Right atrium auricular region (tissue), 2 donors: ENCODE results near the gene HID1. TPM values are rescaled to one million over a fixed set of nuclear protein-coding genes. Genes with fewer than 3 reads are reported as not detected.
A peak's percentile ranks its signal among the peaks of the same experiment; 100 is the strongest.
"Not testable (repeated sequence)": the region's sequence is repeated elsewhere in the genome, so short reads cannot be mapped to it uniquely, and the experiment has no call there.

Experiments used
- DNase-seq: peaks from one replicate; pipeline ENCODE4 v3.0.0-alpha.2; 2019; ENCODE audit warnings: low spot score
- H3K27ac ChIP-seq, 2 donors: fragments of 200-600 bp; sonication (generic); 1 replicate in 1 of 2; 2 replicates in 1 of 2; pipeline ENCODE4 v1.5.1; 2016 to 2019
- H3K27me3 ChIP-seq, 2 donors: fragments of 200-600 bp; sonication (generic); one replicate each; pipeline versions ENCODE4 v1.5.1 to v1.6.0; 2017 to 2019
- H3K36me3 ChIP-seq: fragments of 200-600 bp; sonication (generic); one replicate; pipeline ENCODE4 v1.5.1; 2016
- H3K4me1 ChIP-seq, 2 donors: fragments of 200-600 bp; sonication (generic); one replicate each; pipeline versions ENCODE4 v1.5.1 to v1.6.0; 2017 to 2019
- H3K4me3 ChIP-seq, 2 donors: fragments of 200-600 bp; sonication (generic); 1 replicate in 1 of 2; 2 replicates in 1 of 2; pipeline ENCODE4 v1.5.1; 2017 to 2019; ENCODE audit warnings: mild to moderate bottlenecking in 1 of 2, moderate library complexity in 1 of 2
- H3K9me3 ChIP-seq, 2 donors: fragments of 200-600 bp; sonication (generic); one replicate each; pipeline ENCODE4 v1.5.1; 2019
- total RNA-seq, 2 donors: library from RNA; depleted of rRNA; stranded (reverse); fragments of >200 nt; gene quantifications; one replicate each; pipeline ENCODE4 v1.1.0, GENCODE V29; 2016
- TF ChIP-seq, protein P1 (sequence below), 2 donors: fragments of 200-600 bp; sonication (generic); IDR thresholded peaks; one replicate each; pipeline ENCODE4 v1.5.1; 2019; ENCODE audit warnings: antibody characterized with exemption in 2 of 2

The HID1 gene
- total RNA-seq, 2 donors from 2014 or later, result 10.6 to 11.7 TPM

GRCh38 chr17:74986206-74986576 is 13.6 kb upstream of the HID1 start:
- H3K36me3 ChIP-seq, result no peaks in the 10 kb centered on the region
- no peaks in the 10 kb centered on the region for H3K9me3 ChIP-seq
- H3K27ac ChIP-seq, result no peak overlapping the region
- no peak for DNase-seq
- no peak overlapping the region for H3K4me3 ChIP-seq
- H3K27me3 ChIP-seq, result no peaks in the 10 kb centered on the region
- peaks cover 0 to 45% of the 10 kb centered on the region in 2 donors for H3K4me1 ChIP-seq
- TF ChIP-seq, protein P1, sequence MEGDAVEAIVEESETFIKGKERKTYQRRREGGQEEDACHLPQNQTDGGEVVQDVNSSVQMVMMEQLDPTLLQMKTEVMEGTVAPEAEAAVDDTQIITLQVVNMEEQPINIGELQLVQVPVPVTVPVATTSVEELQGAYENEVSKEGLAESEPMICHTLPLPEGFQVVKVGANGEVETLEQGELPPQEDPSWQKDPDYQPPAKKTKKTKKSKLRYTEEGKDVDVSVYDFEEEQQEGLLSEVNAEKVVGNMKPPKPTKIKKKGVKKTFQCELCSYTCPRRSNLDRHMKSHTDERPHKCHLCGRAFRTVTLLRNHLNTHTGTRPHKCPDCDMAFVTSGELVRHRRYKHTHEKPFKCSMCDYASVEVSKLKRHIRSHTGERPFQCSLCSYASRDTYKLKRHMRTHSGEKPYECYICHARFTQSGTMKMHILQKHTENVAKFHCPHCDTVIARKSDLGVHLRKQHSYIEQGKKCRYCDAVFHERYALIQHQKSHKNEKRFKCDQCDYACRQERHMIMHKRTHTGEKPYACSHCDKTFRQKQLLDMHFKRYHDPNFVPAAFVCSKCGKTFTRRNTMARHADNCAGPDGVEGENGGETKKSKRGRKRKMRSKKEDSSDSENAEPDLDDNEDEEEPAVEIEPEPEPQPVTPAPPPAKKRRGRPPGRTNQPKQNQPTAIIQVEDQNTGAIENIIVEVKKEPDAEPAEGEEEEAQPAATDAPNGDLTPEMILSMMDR (IDR thresholded peaks at IDR 0.05), result no peak

DNA sequence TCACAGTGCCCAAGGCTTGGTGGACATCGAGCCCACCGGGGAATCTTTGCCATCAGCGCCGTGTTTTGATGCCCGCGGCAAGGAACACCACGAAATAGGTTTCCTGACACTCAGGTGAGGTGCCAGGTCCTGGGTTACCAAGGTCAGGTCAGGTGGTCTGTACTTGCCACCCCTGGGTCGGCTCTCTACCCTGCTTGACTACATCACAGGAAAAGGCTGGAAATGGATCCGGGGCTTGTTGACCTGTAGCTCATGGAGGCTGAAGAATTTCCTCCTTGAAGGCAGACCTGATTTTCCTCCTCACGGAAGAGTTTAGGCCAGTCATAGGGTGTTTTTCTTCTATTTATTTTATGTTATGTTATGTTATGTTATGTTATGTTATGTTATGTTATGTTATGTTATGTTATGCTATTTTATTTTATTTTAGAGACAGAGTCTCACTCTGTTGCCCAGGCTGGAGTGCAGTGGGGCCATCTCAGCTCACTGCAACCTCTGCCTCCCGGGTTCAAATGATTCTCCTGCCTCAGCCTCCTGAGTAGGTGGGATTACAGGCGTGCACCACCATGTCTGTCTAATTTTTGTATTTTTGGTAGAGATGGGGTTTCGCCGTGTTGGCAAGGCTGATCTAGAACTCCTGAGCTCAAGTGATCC is 10.2 kb upstream of the HID1 start:
- not testable (repeated sequence) for H3K36me3 ChIP-seq, H3K27me3 ChIP-seq, DNase-seq, H3K9me3 ChIP-seq
- Histone ChIP-seq H3K4me1 (peaks cover 0 to 22% of the 10 kb centered on the region in 2 donors), H3K27ac (peak overlapping the region; percentile 79 to 92), H3K4me3 (peak overlapping the region; percentile 50 to 69)

DNA sequence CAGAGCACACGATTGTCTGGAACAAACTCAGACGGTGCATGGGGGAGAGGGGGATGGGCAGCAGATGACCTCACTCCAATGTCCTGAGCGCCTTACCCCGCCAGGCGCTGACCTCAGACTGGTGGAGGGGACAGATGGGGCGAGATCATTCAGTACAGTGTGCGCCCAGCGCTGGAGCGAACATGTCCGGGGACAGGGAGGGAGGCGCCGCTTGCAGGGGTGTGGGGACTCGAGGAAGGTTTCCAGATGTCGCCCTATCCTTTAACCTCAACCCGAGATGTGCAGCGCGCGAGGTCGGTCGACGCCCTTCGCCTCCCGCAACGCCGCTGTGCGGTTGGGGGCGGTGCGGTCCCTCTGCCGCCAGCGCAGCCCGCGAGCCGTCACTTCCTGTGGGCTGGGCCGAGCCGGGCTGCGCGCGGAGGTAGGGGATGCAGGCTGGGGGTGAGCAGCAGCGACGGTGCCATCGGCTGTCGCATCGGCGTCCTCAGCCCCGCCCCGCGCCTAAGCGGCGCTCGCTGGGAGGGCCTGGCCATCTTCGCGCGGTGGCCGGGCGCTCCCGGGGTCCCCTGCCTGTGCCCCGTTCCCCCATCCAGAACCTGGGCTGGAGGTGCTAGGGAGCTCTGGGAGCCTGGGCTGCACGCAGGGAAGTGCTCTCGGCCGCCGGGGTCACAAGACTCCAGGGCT is 9.6 kb upstream of the HID1 start:
- peak; percentile 78 for DNase-seq
- peak overlapping the region; percentile 79 to 92 for H3K27ac ChIP-seq
- H3K4me3 ChIP-seq, result peak overlapping the region; percentile 50 to 69
- no peaks in the 10 kb centered on the region for H3K36me3 ChIP-seq
- H3K9me3 ChIP-seq, result no peaks in the 10 kb centered on the region
- TF ChIP-seq, protein P1 (IDR thresholded peaks at IDR 0.05), result peak in 1 of 2 donors; percentile 38
- H3K27me3 ChIP-seq, result no peaks in the 10 kb centered on the region
- H3K4me1 ChIP-seq, result peaks cover 0 to 21% of the 10 kb centered on the region in 2 donors

DNA sequence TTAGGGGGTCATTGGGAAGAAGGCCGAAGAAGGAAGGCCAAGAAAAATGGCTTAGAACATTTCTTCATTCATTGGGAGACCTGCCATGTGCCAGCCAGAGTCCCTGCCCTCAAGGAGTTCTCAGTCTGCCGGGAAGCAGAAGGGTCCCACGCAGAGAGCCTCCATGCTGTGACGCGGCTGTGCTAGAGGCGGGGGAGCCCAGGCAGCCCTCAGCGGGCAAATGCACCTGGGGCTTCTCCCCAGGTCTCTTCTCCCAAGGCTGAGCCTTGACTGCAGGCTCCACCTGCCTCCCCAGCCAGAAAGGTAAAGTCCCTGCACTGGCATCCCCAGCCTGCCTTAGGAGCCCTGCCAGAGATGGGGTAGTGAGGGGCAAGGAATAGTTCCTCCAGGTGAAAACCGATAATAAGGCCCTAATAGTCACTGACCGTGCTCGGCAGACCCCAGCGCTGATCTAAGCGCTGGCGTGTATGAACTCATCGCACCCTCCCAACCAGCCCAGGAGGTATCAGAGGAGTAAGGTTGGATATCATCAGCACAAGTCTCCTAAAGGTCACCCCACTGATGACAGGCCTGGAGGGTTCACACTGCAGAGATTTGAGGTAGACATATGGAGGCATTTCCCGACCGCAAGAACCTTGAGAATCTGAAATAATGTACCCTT is 8.9 kb upstream of the HID1 start:
- Histone ChIP-seq H3K9me3 (no peaks in the 10 kb centered on the region), H3K27ac (peak overlapping the region; percentile 79 to 92), H3K4me3 (peak overlapping the region; percentile 50 to 69), H3K27me3 (no peaks in the 10 kb centered on the region), H3K4me1 (peaks cover 0 to 16% of the 10 kb centered on the region in 2 donors), H3K36me3 (no peaks in the 10 kb centered on the region)
- TF ChIP-seq, protein P1 (IDR thresholded peaks at IDR 0.05), result no peak
- no peak for DNase-seq

DNA sequence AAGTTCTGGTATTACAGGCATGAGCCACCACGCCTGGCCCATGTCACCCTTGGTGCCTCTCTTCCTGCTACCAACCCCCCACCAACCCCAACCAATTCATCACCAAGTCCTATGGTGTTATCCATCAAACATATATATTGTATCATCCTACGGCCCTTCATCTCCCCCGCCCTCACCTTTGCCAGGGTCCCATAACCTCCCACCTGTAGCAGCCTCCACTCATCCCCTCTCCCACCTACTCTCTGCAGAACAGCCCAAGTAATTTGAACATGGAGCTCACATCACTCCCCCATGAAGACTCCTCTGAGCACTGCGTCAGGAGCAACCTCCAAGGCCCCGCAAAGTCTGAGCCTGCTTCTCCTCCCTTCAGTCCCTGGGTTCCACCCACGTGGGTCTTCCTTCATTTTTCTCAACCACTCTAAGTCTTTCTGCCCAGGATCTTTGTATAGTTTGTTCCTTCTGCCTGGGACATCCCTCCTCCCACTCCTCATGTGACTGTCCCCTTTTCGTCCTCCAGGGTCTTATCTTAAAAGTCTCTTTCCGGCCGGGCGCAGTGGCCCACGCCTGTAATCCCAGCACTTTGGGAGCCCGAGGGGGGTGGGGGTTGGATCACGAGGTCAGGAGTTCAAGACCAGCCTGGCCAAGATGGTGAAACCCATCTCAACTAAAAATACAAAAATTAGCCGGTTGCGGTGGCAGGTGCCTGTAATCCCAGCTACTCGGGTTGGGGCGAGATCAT is 7.0 kb upstream of the HID1 start:
- no peaks in the 10 kb centered on the region for H3K36me3 ChIP-seq
- no peaks in the 10 kb centered on the region for H3K27me3 ChIP-seq
- TF ChIP-seq, protein P1 (IDR thresholded peaks at IDR 0.05), result no peak
- no peak overlapping the region for H3K4me3 ChIP-seq
- H3K4me1 ChIP-seq, result peaks cover 0 to 16% of the 10 kb centered on the region in 2 donors
- H3K9me3 ChIP-seq, result no peaks in the 10 kb centered on the region
- DNase-seq, result no peak
- H3K27ac ChIP-seq, result no peak overlapping the region

- Histone ChIP-seq H3K9me3 (no peaks in the 10 kb centered on the region), H3K27ac (no peak overlapping the region), H3K27me3 (no peaks in the 10 kb centered on the region), H3K36me3 (no peaks in the 10 kb centered on the region), H3K4me1 (peaks cover 0 to 16% of the 10 kb centered on the region in 2 donors), H3K4me3 (no peak overlapping the region)
- no peak for DNase-seq
- TF ChIP-seq, protein P1 (IDR thresholded peaks at IDR 0.05), result no peak
Observed at GRCh38 chr17:74978240-74978639, 5.7 kb upstream of the HID1 start.
